Stimulated activated CD8-positive, alpha-beta memory T cell treated with anti-CD3 and anti-CD28 coated beads, Interleukin-2, amount 100 ng/mL, for 48 hours (primary cell): ENCODE results near the gene BRCA1.

Experiments
- DNase-seq, 2 donors: peaks; one replicate each; pipeline ENCODE4 v3.0.0-alpha.2; 2020; ENCODE audit warnings: low read depth in 2 of 2

The BRCA1 gene

GRCh38 chr17:43025290-43025657, 99.9 kb downstream of the BRCA1 start:
- DNase-seq: no peak

- DNase-seq: peak; percentile 54 to 68
Measured at GRCh38 chr17:43024407-43025289, 100.5 kb downstream of the BRCA1 start, which contains the start of gene RND2. TSS of gene RND2 (plus strand) at chr17:43025231. CDS start at chr17:43025348, 117 bp downstream.

GRCh38 chr17:43021741-43022512, 103.2 kb downstream of the BRCA1 start, which contains the start of gene VAT1:
TSS of gene VAT1 (minus strand) at chr17:43022385. CDS start at chr17:43022322, 63 bp downstream.
- peak; percentile 49 to 52 for DNase-seq

GRCh38 chr17:43020789-43021740, 104.1 kb downstream of the BRCA1 start:
- no peak for DNase-seq

GRCh38 chr17:43020030-43020621, 105.0 kb downstream of the BRCA1 start:
- DNase-seq: no peak

- no peak for DNase-seq
Measured at GRCh38 chr17:43019418-43019817, 105.7 kb downstream of the BRCA1 start.

GRCh38 chr17:43018932-43019331, 106.2 kb downstream of the BRCA1 start:
- no peak for DNase-seq

GRCh38 chr17:43018008-43018853, 106.9 kb downstream of the BRCA1 start:
- DNase-seq: no peak

- DNase-seq: no peak
Measured at GRCh38 chr17:43016216-43016615, 108.9 kb downstream of the BRCA1 start.

- DNase-seq: no peak
Measured at GRCh38 chr17:43015579-43015978, 109.6 kb downstream of the BRCA1 start.

GRCh38 chr17:43014649-43015542, 110.3 kb downstream of the BRCA1 start:
- DNase-seq: no peak

- DNase-seq: no peak
Measured at GRCh38 chr17:43014020-43014648, 111.0 kb downstream of the BRCA1 start.

- DNase-seq: no peak
Measured at GRCh38 chr17:43013296-43013695, 111.9 kb downstream of the BRCA1 start.

GRCh38 chr17:43011728-43012472, 113.3 kb downstream of the BRCA1 start:
- no peak for DNase-seq

GRCh38 chr17:43010667-43011308, 114.4 kb downstream of the BRCA1 start:
- no peak for DNase-seq

- DNase-seq: peak; percentile 76
Measured at GRCh38 chr17:43006639-43007551, 118.3 kb downstream of the BRCA1 start, which contains the start of gene IFI35. TSS of gene IFI35 (plus strand) at chr17:43006784. CDS start at chr17:43006948, 164 bp downstream.
